OCI-LY7 (cell line): ENCODE measurements around the gene VEPH1.

Source experiments
- CTCF ChIP-seq: fragments of 200-600 bp; sonication (generic); conservative IDR thresholded peaks from 2 replicates; pipeline ENCODE4 v1.5.1; 2014; ENCODE audit warnings: mild to moderate bottlenecking, antibody characterized with exemption, low read length, moderate library complexity, mixed read lengths
- EZH2phosphoT487 ChIP-seq: fragments of 200-600 bp; sonication (generic); IDR thresholded peaks from 2 replicates; pipeline ENCODE4 v1.6.1; 2018; ENCODE audit warnings: low read depth, borderline replicate concordance, mild to moderate bottlenecking, mixed run types, antibody characterized with exemption, low read length, moderate library complexity, mixed read lengths

- no peak for TF ChIP-seq CTCF
- TF ChIP-seq EZH2phosphoT487, result no peak
These were observed 86.0 kb downstream of the VEPH1 start for GRCh38 chr3:157417247-157417646.
